ENCODE data around the gene SLC66A2. TPM values are rescaled to one million over a fixed set of nuclear protein-coding genes. Genes with fewer than 3 reads are reported as not detected.

SLC66A2 gene
- total RNA-seq, 1 donor from 2014 or later = 34.4 TPM

- no peak for TF ChIP-seq CTCF (IDR thresholded peaks at IDR 0.05; ENCODE audit: unreplicated experiment)
- Mint-ChIP-seq H3K4me1 (peaks cover 2% of the 10 kb centered on the region), H3K36me3 (no peaks in the 10 kb centered on the region), H3K9me3 (no peaks in the 10 kb centered on the region), H3K27me3 (ENCODE audit: low read depth) (peaks cover 7% of the 10 kb centered on the region), H3K27ac (no peak overlapping the region), H3K4me3 (no peak overlapping the region)
- DNase-seq (ENCODE audit: low spot score in 2 of 2, unreplicated experiment in 2 of 2) = no peak
Measured at GRCh38 chr18:79873449-79874110, 77.9 kb downstream of the SLC66A2 start.

- peaks cover 7% of the 10 kb centered on the region for H3K27me3 Mint-ChIP-seq (ENCODE audit: low read depth)
- H3K9me3 Mint-ChIP-seq = no peaks in the 10 kb centered on the region
- no peak for TF ChIP-seq CTCF (IDR thresholded peaks at IDR 0.05; ENCODE audit: unreplicated experiment)
- no peak overlapping the region for H3K4me3 Mint-ChIP-seq
- no peaks in the 10 kb centered on the region for H3K36me3 Mint-ChIP-seq
- DNase-seq (ENCODE audit: low spot score in 2 of 2, unreplicated experiment in 2 of 2) = no peak
- peaks cover 2% of the 10 kb centered on the region for H3K4me1 Mint-ChIP-seq
- H3K27ac Mint-ChIP-seq = no peak overlapping the region
Measured at GRCh38 chr18:79872527-79873444, 78.7 kb downstream of the SLC66A2 start.

GRCh38 chr18:79871481-79872091 lies 79.9 kb downstream of the SLC66A2 start:
- no peak for DNase-seq (ENCODE audit: low spot score in 2 of 2, unreplicated experiment in 2 of 2)
- no peaks in the 10 kb centered on the region for H3K36me3 Mint-ChIP-seq

GRCh38 chr18:79871026-79871390 lies 80.4 kb downstream of the SLC66A2 start:
- no peak for TF ChIP-seq CTCF (IDR thresholded peaks at IDR 0.05; ENCODE audit: unreplicated experiment)
- no peak overlapping the region for H3K4me3 Mint-ChIP-seq
- H3K9me3 Mint-ChIP-seq = no peaks in the 10 kb centered on the region
- no peak for DNase-seq (ENCODE audit: low spot score in 2 of 2, unreplicated experiment in 2 of 2)
- peaks cover 1% of the 10 kb centered on the region for H3K27me3 Mint-ChIP-seq (ENCODE audit: low read depth)
- H3K27ac Mint-ChIP-seq = no peak overlapping the region
- H3K4me1 Mint-ChIP-seq = peaks cover 2% of the 10 kb centered on the region
- H3K36me3 Mint-ChIP-seq = no peaks in the 10 kb centered on the region

More at GRCh38 chr18:79871481-79872091, 79.9 kb downstream of the SLC66A2 start:
- H3K27ac Mint-ChIP-seq = no peak overlapping the region
- H3K4me3 Mint-ChIP-seq = no peak overlapping the region
- H3K9me3 Mint-ChIP-seq = no peaks in the 10 kb centered on the region
- H3K27me3 Mint-ChIP-seq (ENCODE audit: low read depth) = peaks cover 1% of the 10 kb centered on the region
- H3K4me1 Mint-ChIP-seq = peaks cover 2% of the 10 kb centered on the region
- no peak for TF ChIP-seq CTCF (IDR thresholded peaks at IDR 0.05; ENCODE audit: unreplicated experiment)

GRCh38 chr18:79870301-79871025 lies 81.0 kb downstream of the SLC66A2 start:
- Mint-ChIP-seq H3K36me3 (no peaks in the 10 kb centered on the region), H3K27me3 (ENCODE audit: low read depth) (peaks cover 1% of the 10 kb centered on the region), H3K4me3 (no peak overlapping the region), H3K9me3 (no peaks in the 10 kb centered on the region), H3K4me1 (peaks cover 2% of the 10 kb centered on the region), H3K27ac (no peak overlapping the region)
- DNase-seq (ENCODE audit: low spot score in 2 of 2, unreplicated experiment in 2 of 2) = no peak
- TF ChIP-seq CTCF (IDR thresholded peaks at IDR 0.05; ENCODE audit: unreplicated experiment) = no peak

Data from mesothelial cell of epicardium (in vitro differentiated cells).